NK-92 treated with Interleukin-12 subunit alpha and Interleukin-12 subunit beta, amount 100 ng/mL, for 24 hours (cell line): ENCODE results near the gene EFCC1.

ENCODE experiments used
- DNase-seq: peaks from one replicate; lab custom pipeline; 2025; lab: John Stamatoyannopoulos, UW

Gene EFCC1

GRCh38 chr3:129032716-129033115 is 31.6 kb downstream of the EFCC1 start:
- no peak for DNase-seq

DNA sequence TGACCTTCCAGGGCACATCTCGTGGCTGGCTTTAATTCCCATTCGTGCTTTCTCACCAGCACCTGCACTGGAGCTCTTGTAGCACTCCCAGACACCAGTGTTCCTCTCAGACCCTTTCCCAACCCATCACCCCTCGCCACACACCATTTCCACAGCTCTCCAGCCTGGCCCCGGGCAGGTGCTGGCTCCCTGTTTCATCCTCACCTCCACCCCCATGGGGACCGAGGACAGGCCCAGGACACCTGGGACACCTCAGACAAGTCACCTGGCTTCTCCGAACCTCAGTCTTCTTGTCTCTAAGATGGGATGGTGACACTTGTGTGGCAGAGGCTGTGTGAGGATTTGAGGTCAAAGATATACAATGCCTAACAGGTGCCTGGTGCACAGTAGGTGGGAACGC is 32.0 kb downstream of the EFCC1 start:
- no peak for DNase-seq

DNA sequence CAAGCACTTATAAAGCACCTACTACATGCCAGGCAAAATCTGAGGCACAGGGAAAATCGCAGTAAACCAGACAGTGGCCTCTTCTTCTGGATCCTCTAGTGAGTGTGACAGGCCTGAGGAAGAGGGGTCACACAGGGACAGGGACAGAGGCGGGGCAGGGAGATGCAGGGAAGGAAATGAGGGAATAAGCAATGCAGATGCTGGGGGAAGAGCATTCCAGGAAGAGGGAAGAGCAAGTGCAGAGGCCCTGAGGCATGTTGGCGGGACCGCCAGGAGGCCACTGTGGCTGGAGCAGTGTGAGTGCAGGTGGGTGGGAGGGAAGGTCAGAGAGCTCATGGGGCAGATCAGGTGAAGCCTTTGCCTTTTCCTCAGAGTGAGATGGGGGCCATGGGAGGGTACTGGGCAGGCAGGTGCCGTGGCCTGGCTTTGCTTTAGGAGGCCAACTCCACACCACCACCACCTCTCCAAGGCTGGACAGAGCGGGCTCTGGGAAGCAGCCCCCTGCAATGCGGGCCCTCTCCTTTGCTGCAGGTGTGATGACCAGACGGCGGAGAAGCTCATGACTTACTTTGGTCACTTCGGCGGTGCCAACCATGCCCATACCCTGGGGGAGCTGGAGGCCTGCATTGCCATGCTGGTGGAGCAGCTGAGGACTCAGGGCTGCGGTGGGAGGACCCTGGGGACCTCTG is 32.7 kb downstream of the EFCC1 start:
- DNase-seq: no peak

GRCh38 chr3:129034642-129035041 is 33.5 kb downstream of the EFCC1 start:
- no peak for DNase-seq

DNA sequence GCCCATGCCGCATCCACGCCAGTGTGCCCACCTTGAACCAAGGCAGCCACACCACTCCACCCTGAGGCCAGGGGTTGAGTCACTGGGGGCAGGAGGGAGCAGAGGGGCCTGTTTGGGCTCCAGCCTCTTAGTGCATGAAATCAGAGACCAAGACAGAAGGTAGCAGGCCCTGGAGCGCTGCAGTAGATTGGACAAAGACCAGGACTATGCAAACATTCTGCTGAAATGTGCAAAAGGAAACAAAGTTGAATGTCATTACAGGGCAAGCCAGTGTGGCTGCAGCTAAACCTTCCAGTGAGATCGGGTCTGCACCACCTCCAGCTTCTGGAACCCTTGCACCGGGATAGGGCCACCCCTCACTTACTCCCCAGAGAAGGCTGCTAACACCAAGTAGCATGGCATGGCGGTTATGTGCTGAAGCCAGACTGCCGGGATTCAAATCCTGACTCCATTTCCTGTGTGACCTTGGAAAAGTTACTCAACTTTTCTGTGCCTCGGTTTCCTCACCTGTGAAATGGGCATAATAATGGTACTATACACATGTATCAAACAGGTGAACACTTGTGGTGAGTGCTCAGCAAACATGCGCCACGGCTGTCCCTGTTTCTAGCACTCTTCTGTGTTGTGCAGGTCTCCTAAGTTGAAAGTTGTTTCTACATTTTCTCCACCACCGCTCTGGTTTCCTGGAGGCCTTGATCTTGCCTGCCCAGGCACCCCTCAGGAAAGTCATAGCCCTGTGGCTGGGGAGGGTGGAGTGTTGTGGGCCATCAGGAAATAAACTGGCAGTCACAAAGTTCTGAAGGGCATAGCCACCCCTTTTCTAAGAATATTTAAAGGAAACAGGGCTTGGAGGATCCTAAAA is 34.5 kb downstream of the EFCC1 start:
- DNase-seq: no peak

DNA sequence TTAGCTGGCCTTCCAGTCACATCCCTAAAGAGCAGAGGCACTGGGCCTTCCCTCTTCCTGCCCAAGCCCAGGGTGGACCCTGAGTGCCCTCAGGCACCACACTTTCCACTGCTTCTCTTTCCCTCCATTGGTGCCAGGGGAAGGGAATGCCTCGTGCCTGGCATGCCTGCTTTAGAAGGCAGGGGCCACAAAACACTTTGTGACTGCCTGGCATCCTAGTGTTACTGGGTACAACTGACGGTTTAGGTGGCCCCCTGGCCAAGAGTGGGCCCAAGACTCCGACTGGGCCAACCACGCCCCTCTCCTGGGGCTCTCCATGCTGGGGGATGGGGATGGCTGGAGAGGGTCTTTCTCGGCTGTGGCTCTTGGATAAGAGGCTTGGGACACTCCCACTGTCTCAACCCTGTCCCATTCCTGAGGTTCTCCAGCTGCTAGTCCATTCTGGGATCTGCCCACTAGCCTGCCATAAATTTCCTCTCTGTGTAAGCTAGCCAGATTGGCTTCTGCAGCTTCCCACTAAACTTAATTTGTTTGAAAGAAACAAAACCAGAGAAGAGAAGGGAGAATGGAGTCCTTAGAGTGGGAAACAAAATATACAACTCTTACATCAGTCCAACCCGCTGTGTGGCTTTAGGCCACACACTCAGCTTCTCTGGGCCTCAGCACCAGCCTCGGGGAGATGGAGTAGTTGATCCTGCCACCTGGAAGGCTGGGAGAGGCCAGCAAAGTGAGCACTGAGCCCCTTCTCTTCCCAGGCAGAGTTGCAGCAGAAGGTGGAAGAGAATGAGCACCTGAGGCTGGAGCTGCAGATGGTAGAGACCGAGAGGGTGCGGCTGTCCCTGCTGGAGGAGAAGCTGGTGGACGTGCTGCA is 35.4 kb downstream of the EFCC1 start:
- DNase-seq: no peak

GRCh38 chr3:129037093-129037419 is 36.0 kb downstream of the EFCC1 start:
- no peak for DNase-seq

- DNase-seq: no peak
Measured at GRCh38 chr3:129038121-129038855, 37.2 kb downstream of the EFCC1 start.

DNA sequence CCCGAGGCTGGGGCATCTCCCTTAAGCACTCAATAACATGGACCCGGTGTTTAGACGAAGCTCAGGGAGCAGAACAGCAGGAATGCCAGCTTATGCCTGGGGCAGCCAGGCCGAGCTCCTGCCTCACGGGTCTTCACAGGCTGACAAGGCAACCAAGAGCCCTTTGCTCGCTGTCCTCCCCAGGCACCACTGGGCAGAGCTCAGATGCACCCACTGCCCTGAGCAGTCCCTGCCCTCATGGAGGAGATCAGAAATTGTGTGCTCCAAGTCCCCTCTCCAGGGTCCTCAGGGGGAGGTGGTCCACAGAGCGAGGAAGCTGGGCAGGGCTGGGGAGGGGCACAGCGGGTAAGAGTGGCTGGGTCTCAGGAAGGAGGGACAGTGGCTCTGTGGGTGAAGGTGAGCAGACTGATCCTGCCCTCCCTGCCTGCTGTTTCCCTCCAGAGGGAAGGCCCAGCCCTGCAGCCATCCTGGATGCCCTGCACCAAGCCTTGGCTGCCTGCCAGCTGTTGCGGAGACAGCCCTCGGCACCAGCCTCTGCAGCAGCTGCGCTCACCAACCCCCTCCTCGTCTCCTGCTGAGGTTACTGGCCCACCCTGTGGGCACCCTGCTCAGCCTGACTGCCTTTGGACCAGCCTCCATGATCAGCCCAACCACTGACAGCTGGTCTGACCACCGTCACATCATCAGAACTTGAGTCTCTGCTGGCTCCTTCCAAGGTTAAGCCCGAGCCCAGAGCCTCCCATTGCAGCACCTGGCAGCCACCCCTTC is 38.4 kb downstream of the EFCC1 start:
- DNase-seq: no peak

- no peak for DNase-seq
Measured at GRCh38 chr3:129040039-129040336, 38.9 kb downstream of the EFCC1 start.

GRCh38 chr3:129040579-129041300 is 39.6 kb downstream of the EFCC1 start:
- DNase-seq: no peak

DNA sequence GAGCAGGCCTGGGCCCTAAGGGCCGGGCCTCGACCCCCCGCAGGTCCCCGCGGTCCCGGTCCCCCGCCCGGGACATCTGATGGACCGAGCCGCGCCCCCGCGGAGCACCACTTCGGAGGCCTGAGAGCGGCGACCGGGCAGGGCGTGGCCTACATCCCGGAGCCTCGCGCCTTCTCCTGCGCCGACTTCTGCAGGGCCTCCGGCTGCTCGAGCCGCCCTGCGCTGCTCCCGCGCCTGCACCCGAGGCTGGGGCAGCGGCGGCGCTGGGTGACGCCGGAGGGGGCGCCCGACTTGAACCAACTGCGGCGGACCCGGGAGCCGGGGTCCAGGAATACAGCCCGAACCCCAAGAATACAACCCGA is 44.6 kb downstream of the EFCC1 start:
- no peak for DNase-seq

DNA sequence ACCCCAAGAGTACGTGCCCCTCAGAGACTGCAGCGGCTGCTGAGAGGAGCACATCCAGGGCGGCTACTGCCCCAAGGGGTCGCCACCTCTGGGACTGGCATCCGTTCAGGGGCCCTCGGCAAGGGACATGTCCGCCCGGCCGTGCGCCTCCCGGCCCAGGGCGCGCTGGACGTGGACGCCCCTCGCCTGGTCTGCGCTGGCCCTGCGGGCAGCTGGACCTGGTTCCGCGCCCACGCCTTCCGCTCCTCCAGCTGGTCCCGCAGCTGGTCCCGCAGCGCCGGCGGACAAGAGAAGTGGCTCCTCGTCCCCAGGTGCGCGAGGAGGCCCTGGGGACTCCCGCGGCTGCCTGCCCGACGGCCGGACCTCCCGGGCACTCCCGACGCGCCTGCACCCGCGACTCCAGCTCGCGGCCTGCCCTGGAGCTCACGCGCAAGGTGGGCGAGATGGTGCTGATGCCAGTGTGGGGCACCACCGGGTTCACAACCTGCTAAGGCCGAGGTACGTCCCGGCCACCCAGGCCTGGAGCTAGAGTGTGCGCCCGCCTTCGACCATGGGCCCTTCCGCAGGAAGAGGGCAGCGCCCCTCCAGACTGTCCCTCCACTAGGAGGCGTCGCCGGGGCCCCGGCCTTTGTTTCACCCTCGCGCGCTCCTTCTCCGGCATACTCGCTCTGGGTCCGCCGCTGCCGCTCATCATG is 45.1 kb downstream of the EFCC1 start:
- no peak for DNase-seq

DNA sequence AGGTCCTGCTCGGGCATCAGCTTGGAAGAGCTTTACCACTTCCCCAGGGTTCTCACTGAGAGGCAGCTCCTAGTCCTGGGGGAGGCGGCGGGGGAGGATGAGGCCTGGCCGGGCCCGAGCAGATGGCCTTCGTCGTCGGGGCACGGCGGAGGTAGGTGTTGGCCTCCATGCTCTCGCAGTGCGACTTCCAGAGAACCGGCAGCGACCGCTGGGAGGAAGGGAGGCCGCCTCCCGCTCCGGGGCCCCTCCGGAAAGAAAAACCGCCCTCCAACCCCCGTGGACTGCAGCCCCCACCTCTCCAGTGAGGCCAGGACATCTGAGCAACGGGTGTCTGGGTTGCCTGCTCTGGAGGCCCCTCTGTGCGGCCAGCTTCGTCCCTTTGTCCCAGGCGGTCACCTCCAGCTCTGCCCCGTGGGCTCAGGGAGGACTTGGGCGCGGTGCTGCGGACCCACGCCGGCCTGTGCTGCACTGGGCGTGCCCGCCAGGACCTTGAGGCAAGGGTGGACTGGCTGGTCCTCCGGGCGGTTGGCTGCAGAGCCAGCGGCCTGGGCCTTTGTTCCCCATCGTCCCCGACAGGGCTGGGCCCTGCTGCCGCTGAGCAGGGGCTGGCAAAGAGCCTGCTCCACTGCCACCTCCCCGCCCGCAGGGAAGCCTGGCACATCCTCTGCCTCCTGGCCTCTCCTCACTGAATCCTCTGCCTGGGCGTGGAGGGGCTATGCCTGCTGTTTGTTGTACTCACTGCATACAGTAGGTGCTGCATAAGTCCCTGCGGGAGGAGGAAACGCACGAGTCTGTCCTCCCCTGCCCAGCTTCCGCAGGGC is 45.8 kb downstream of the EFCC1 start:
- DNase-seq: no peak

- no peak for DNase-seq
Measured at GRCh38 chr3:129047553-129047839, 46.4 kb downstream of the EFCC1 start.

DNA sequence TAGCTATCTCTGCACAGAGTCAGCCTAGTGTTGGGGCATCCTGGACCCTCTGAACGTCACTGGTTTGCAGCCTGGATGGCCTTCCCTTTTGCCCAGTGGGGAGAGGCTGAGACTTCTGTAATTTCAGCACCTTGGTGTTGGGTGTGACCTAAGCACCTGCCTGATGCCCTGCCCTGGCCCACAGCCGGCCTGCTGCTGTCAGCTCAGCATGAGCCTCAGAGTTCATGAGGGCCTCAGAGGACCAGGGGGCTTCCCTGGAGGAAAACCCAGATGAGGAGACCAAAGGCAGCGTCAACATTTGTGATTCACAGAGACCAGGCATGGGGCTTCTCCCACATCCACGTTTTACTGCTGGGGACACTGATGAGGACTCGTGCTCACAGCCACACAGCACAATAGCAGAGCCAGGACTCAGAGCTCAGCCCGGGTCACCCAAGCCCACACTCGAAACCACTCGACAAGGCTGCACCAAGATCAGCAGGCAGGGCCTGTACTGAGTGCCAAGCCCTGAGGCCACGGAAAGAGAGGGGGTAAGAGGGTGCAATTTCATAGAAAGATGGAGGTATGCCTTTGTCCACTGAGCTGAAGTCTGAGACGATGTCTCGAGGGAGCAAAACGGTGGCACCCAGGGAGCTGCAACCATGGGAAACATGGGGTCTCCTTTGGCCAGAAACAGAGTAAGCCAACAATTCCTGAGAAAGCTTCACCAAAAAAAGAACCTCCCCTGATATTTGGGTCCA is 49.6 kb downstream of the EFCC1 start:
- DNase-seq: no peak

DNA sequence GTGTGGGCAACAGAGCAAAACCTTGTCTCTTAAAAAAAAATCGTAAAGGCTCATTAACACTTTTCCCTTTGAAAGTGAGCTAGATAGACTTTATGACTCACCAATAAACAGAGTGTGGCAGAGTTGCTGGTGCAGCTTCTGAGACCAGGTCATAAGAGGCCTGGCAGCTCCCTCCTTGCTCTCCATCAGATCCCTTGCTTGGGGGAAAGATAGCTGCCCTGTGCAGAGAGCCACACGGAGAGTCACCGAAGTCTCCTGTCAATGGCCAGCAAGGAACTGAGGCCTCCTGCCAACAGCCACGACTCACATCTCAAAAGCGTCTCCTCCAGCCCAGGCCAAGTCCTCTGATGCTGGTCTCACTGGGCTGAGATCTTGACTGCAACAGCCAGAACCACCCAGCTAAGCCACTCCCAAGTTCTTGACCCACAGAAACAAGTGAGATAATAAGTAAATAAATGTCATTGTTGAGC is 50.8 kb downstream of the EFCC1 start:
- no peak for DNase-seq

DNA sequence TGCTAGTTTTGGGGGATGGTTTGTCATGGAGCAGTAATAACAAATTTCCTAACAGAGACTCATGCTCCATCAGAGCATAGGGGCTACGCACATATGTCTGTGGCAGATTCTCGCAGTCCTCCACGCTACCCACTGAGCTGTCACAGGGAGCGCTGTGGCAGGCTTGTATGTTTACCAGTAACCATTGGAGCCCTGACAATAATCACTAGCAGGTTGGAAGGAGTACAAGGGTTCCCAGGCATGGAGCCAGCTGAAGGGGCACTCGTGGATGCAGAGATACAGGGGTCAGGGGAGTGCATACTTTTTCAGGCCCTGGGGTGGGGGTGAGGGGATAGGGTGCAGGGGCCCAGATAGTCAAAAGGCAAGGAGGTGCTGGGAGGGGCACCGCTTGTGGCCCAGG is 51.6 kb downstream of the EFCC1 start:
- no peak for DNase-seq

GRCh38 chr3:129054605-129055104 is 53.6 kb downstream of the EFCC1 start:
- DNase-seq: no peak
